ENCODE measurements around the gene TMEM151A.
"Not testable (repeated sequence)": the region's sequence is repeated elsewhere in the genome, so short reads cannot be mapped to it uniquely, and the experiment has no call there.

The TMEM151A gene

DNA sequence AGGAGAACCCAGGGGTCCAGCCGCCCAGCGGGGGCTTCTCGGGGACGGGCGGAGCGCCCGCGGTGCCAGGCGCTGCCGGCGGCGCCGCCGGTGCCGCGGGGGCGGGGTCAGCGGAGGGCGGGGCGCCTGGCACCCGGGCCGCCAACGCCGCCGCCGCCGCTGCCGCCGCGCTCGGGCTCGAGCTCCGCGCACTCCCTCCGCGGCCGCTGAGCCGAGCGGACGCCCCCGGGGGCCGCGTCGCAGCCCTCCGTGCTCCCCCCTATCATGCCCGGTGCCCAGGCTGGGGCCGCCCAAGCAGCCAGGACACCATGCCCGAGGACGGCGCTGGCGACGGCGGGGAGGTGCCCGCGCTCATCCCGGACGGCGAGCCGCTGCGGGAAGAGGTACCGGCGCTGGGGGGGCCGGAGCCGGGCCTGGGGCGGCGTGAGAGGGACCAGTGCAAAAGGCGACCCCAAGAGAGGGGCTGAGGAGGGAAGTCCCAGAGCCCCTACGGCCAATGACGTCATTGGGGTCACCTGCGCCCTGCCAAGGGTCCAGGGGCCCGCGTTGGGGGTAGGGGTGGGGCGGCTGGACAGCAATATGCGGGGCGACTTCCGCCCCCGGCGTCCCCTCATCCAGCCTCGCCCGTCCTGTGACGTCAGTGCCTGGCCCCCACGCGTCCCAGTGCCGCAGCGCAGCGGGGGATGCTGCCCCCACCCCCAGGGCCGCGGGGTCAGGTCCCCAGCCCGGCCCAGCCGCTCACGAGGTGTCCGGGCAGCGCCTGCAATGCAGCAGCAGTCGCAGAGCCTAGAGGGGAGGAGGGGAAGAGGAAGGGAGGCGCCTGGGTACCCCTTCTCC is at the start of gene TMEM151A:
Gene TMEM151A (plus strand): TSS at position 189 of the 837 bp plus-strand sequence. CDS start 120 bp downstream, at position 309.
- DNase-seq (ENCODE audit: low spot score), result no peak

DNA sequence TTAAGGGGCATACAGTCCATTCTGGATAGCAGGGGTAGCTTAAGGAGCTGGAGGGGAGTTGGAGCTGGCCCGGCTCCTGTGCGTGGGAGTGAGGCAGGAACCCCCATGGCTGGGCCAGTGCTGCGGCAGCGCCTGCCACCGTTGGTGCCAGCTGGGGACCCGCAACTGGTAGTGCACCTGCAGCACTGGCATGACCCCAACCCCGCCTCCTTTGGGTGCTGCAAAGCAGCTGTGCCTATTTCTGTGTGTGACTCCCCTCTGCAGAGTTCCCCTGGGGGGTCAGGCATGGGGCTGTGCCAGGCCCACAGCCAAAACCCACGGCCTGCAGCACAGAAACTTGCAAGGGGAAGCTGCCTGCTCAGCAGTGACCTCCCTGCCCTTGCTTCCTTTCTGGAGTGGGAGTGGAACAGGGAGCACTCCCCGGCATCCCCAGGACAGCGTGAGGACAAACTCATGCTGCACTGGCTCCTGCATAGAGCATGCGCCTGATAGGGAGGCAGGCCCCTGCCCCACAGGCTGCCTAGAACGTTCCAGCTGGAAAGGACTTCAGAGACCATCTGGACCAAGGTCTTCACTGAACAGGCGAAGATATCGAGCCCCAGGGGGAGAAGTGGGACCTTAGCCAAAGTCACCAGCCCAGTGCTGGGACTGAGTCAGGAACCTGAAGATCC is 49.5 kb upstream of the TMEM151A start:
- DNase-seq (ENCODE audit: low spot score), result no peak

DNA sequence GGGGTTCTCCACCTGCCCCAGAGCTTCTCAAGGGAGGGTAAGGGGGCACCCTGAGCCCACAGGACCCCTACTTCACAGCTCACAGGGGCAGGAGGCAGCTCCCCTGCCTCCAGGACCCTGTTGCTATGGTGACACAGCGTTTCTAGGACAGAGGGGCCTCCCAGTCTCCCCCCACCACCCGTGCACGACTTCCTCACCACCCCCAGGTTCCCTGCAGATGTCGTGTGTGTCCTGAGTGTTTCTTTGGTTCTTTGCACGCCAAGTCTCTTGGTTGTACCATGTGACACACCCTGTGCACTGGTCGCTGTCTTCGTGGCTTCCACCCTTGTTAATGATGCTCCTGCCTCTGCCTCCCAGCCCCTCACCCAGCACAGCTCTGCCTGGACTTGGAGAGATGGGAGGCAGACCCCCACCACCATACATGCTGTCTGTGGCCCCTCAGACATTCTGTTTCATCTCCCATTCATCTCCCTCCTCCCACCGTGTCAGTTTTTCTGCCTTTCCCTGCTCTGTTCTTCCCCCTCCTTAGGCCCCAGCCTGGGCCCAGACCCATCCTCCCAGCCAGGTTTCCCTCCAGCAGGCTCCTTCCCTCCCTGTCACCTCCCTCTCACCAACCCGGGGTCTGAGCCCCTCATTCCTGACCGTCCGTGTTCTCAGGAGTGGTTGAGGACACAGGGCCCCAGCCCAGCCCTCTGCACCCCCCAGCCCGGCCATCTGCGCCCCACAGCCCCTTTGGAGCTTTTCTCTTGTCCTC is 47.7 kb upstream of the TMEM151A start:
- no peak for DNase-seq (ENCODE audit: low spot score)

DNA sequence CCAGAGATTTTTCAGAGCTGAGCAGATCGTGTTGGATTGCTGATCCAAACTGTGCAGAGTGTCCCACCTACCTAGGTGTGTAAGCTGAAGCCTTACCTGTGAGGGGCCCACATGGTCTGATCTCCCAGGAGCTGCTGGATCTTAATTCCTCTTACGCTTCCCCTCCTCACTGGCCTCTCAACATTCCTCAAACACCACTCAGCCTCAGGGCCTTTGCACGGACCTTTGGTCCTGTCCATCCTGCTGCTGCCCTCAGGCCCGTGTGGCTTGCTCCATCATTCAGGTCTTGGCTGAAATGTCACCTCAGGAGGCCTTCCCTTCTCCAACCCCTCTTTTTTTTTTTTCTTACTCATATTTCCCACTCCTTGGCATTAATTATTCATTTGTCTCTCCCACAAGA is 44.4 kb upstream of the TMEM151A start:
- no peak for DNase-seq (ENCODE audit: low spot score)

DNA sequence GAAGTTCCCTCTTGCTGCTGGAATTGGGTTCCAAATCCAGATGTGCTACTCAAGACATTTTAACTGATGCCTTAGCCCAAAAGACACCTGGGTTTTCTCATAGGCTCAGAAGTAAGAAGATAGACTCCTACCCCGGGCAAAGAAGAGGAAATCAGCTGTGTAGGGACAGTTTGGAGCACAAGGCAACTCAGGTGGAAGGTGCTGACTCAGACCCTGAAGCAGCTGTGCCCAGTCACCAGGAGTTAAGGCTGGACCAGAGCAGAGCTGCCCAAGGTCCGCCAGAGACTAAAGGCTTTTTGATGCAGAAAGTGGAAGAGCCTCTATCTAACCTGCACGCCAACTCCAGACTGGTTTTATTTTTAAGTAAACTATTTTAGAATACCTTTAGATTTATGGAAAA is 43.9 kb upstream of the TMEM151A start:
- DNase-seq (ENCODE audit: low spot score), result no peak

DNA sequence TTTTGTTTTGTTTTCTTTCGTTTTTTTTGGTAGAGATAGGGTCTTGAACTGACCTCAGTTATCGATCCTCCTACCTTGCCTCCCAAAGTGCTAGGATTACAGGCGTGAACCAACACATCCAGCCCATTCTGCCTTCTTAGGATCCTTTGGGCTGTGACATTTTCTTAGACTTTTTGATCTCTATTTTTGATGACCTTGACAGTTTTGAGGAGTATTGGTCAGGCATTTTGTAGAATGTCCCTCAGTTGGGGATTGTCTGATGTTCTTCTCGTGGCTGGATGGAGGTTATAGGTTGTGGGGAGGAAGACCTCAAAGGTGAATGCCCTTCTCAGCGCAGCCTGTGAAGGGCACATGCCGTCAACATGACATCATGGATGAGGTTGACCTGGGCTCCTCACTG is 42.8 kb upstream of the TMEM151A start:
- DNase-seq (ENCODE audit: low spot score), result no peak

DNA sequence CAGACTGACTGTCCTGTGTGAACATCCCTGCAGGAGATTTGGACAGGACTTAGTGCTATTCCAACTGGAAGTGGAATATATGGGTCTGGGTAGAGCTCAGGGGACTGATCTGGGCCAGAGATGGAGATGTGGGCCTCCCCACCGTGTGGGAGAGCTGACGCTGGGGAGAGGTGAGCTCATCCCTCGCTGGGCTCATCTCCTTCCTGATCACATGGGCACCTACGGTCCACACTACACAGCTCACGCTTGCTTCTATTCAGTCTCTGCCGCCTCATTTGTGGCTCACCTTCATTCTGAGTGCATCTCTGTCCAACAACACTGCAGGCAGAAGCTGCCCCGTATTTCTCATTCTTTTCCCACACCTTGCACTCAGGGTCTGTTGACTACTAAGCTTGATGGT is 39.9 kb upstream of the TMEM151A start:
- no peak for DNase-seq (ENCODE audit: low spot score)

DNA sequence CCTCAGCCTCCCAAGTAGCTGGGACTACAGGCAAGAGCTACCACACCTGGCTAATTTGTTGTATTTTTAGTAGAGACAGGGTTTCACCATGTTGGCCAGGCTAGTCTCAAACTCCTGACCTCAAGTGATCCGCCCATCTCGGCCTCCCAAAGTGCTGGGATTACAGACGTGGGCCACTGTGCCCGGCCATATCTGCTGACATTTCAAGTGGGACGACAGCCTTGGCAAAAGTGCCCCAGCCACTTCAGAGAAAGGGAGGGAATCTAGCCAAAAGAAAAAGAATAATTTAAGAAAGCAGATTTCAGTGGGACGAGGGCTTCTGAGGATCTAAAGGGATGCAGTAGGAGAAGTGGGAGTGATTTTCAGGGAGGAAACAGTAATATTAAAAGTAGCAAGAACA is 38.6 kb upstream of the TMEM151A start:
- not testable (repeated sequence) for DNase-seq (ENCODE audit: low spot score)

DNA sequence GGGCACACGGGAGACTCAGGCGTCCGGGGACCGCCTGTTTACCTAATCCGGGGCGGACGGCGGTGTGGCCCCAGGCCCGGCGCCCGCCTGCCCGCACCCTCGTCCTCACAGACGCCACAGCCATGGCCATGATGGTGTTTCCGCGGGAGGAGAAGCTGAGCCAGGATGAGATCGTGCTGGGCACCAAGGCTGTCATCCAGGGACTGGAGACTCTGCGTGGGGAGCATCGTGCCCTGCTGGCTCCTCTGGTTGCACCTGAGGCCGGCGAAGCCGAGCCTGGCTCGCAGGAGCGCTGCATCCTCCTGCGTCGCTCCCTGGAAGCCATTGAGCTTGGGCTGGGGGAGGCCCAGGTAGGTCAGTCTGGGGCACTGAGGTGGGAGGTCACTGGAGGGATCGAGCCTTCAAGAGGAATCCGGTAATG is 33.2 kb upstream of the TMEM151A start:
- DNase-seq (ENCODE audit: low spot score), result no peak

DNA sequence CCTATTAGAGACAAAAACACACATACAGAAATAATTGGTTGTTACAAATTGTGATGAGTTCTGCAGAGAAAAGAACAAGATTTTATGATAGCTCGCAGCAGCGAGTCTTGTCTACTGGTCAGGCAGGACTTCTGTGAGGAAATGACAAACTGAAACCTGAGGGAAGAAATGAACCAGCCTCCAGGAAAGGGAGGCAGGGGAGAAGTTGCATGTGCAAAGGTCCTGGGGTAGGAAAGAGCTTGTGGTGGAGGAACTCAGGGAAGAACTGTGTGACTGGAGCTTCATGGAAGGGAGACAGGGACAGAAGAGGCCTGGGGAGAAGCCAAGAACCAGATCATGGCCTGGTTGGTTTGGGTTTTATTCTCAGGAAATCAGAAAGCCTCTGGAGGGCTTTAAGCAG is 32.5 kb upstream of the TMEM151A start:
- DNase-seq (ENCODE audit: low spot score), result no peak

DNA sequence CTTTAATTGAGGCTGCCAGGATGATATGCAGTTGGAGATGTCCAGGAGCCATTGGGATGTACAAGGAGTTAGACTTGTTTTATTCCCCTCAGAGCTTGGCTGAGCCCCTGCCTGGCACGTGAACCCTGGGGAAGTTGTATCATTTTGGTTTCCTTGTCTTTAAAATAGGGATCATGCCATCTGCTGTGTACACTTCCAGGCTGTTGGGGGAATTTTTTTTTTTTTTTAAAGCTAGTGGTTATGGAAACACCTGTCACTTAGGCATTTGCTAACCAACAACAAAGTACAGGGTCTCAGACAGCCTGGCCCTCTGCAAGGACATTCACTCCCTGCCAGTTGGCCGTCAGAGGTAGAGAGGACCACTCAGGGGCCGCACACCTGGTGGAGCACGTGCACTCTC is 31.7 kb upstream of the TMEM151A start:
- DNase-seq (ENCODE audit: low spot score), result no peak

DNA sequence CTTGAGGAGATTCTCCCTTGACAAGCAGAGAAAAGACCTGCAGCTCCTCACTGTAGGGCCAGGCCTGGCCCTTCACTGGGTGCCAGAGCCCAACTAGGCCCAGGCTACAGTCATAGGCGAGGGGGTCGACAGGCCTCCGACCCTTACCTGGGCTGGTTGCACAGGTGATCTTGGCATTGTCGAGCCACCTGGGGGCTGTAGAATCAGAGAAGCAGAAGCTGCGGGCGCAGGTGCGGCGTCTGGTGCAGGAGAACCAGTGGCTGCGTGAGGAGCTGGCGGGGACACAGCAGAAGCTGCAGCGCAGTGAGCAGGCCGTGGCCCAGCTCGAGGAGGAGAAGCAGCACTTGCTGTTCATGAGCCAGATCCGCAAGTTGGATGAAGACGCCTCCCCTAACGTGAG is 30.1 kb upstream of the TMEM151A start:
- DNase-seq (ENCODE audit: low spot score), result no peak

DNA sequence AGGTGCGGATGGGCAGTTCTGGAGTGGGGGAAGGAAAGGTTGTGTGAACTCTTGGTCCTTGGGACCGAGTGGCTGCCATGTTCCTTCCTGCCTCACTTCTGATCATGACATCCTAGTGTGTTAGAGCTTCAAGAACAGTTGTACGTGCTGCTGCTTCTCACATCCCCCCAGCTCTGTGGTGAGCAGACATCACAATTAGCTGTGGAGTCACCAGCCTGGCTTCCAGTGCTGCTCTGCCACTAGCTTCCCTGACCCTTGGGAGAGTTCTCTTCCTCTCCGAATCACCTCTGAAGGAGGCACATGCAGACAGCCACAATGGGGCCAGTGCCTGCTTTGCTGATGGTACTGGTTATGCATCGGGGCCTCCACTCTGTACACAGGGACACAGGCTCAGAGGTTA is 29.5 kb upstream of the TMEM151A start:
- no peak for DNase-seq (ENCODE audit: low spot score)

DNA sequence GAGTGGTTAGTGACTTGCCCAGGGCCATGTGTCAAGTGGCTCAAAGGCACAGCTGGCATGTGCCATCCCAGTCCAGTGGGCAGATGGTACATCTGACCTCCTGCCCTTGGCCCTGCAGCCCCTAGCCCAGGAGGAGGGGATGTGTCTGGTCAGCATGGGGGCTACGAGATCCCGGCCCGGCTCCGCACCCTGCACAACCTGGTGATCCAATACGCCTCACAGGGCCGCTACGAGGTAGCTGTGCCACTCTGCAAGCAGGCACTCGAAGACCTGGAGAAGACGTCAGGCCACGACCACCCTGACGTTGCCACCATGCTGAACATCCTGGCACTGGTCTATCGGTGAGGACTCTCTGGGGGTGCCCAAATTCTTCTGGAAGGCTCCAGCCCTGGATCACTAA is 29.0 kb upstream of the TMEM151A start:
- no peak for DNase-seq (ENCODE audit: low spot score)

DNA sequence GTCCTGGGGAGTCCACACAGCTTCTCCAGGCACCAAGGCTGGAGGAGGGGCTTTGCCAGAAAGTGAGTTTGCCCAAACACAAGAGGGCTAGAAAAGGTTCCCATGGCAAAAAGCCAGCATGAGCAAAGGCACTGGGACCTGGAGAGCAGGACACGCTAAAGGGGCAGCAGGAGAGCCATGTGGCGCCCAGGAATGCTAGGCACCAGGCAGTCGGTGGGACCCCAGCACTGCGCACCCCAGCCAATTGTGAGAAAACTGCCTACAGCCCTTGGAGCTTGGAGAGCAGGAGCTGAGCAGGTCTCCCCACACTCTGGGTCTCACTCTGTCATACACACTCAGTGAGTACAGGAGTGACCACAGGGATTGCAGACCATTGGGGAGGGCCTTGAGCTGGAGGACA is 28.5 kb upstream of the TMEM151A start:
- DNase-seq (ENCODE audit: low spot score), result no peak

DNA sequence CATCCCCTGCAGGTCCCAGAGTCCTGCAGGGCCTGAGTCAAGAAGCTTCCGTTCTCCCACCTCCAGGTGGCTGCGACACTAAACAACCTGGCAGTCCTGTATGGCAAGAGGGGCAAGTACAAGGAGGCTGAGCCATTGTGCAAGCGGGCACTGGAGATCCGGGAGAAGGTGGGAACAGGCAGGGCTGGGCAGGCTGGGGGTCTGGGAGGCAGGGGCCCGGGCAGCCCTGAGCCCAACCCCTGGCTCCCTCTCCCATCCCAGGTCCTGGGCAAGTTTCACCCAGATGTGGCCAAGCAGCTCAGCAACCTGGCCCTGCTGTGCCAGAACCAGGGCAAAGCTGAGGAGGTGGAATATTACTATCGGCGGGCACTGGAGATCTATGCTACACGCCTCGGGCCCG is 27.9 kb upstream of the TMEM151A start:
- no peak for DNase-seq (ENCODE audit: low spot score)

DNA sequence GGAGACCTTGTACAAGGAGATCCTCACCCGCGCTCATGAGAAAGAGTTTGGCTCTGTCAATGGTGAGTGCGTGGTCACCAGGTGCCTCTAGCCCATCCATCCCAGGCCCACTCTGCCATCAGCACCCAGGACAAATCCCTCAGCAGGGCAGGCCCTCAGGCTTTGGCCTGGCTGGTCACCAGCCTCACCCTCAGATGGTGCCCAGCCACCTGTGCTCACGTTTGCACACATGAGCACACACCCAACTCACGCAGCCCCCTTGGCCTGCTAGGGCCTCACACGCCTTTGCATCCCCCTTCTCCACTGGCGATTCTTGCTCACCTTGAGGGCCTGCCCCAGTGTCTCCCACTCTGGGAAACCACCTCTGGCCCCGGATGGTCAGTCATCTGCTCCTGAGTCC is 27.3 kb upstream of the TMEM151A start:
- no peak for DNase-seq (ENCODE audit: low spot score)

DNA sequence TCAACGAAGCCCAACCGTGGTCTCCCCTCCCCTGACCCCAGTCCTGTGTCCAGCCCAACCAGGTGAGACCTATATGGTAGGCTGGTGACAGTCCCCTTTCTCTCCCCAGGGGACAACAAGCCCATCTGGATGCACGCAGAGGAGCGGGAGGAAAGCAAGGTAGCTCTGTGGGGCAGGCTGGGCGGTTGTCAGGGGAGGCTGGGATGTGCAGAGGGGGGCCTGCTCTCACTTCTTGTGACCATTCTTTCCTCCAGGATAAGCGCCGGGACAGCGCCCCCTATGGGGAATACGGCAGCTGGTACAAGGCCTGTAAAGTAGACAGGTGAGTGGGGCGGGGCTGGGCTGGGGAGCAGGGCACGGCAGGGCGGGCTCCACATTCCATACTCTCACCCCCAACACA is 26.8 kb upstream of the TMEM151A start:
- DNase-seq (ENCODE audit: low spot score), result no peak

DNA sequence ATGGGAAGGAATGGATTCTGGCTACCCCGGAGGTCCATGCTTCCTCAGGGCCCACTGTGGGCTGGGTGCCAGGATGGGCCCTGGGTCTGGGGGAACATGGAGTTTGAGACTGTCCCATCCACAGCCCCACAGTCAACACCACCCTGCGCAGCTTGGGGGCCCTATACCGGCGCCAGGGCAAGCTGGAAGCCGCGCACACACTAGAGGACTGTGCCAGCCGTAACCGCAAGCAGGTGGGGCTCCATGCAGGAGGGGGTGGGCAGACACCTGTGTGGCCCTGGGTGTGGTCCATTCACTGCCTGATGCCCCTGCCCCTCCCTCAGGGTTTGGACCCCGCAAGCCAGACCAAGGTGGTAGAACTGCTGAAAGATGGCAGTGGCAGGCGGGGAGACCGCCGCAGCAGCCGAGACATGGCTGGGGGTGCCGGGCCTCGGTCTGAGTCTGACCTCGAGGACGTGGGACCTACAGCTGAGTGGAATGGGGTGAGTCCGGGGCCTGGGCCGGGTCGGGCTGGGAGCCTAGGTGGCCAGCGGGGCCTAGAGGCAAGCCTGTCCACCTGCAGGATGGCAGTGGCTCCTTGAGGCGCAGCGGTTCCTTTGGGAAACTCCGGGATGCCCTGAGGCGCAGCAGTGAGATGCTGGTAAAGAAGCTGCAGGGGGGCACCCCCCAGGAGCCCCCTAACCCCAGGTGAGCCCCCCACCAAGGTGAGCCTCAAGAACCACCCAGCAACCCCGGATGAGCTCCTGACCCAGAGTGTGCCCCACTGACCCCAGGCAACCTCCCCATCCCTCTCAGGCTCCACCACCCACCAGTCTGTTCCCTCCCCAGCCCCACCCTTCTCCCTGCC is 25.9 kb upstream of the TMEM151A start:
- DNase-seq (ENCODE audit: low spot score), result no peak

DNA sequence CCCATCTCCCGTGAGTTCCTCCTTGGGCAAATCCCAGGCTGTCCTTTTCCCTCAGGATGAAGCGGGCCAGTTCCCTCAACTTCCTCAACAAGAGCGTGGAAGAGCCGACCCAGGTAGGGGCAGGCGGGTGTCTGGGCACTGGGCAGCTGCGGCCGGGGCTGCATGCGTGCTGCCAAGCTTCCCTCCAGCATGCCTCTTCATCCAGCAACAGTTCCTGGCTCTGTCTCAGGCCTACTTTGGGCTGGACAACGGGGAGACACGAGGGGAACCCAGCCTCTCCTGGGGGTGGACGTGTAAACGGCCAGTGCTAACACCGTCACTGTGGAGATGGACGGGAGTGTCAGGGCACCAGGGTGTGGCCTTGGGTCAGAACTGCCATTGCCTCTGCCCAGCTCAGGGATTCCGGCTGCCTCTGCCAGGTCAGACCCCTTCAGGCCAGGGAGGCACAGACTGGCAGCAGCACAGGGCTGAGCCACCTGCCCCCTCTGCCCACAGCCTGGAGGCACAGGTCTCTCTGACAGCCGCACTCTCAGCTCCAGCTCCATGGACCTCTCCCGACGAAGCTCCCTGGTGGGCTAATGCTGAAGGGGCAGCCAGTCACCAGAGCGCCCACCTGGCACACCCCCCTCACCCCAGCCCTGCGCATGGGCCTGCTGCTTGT is 25.2 kb upstream of the TMEM151A start:
- no peak for DNase-seq (ENCODE audit: low spot score)

DNA sequence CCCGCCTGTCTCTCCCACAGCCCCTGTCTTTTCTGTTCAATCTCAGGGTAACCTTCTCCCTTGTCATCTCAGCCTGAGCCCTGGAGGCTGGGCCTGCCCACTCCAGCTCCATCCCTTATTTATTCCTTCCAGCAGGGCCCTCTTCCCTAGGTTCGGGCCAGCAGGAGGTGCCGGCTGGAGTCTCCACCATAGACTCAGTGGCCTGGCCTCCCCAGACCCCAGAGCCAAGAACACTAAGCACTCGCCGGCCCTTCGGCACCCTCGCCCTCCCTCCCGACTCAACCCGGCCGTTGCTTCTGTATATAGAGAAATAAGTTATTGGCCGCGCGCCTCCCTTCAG is 24.7 kb upstream of the TMEM151A start:
- DNase-seq (ENCODE audit: low spot score), result no peak
